Measurements from ENCODE around the gene RUBCN.
A peak's percentile ranks its signal among the peaks of the same experiment; 100 is the strongest.

The RUBCN gene

DNA sequence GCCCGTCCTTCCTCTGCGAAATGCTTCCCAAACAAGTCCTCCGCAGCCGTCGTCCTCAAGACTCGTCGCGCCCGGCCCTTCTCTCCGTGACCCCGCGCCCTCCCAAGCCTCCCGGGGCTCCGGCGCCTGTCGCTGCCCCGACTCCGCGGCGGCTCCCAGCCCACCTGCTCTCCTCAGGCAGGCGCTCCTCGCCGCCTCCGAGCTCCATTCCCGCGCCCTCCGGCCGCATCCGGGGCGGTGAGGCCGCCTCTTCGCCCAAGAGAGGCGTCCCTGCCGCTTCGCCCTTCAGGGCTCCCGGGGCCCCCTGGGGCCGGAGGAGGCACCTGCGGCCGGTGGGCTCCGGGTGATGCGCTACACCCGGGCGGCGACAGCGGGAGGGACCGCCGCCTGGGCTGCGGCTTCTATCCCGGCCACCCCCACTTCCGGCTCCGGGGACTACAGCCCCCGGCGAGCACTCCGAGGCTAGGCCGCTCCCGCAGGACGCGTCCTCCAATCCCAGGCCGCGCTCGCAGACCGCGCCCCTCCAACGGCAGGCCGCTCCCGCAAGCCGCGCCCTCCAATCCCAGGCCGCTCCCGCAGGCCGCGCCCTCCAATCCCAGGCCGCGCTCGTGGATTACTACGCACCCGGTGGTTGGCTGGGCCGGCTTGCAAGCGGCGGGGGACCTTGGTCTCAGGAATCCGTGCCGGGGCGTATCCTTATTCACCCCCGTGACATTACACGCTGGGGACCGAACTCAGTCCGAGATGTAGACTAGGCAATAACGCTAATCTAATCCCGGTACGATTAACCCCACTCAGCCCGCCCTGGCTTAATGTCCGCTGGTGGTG, at the start of gene RUBCN:
Gene RUBCN, minus strand, starts transcription at position 414 of the 828 bp plus-strand sequence. Its CDS starts 185 bp downstream, at position 229.
- DNase-seq (ENCODE audit: low read depth) = peak; percentile 91

DNA sequence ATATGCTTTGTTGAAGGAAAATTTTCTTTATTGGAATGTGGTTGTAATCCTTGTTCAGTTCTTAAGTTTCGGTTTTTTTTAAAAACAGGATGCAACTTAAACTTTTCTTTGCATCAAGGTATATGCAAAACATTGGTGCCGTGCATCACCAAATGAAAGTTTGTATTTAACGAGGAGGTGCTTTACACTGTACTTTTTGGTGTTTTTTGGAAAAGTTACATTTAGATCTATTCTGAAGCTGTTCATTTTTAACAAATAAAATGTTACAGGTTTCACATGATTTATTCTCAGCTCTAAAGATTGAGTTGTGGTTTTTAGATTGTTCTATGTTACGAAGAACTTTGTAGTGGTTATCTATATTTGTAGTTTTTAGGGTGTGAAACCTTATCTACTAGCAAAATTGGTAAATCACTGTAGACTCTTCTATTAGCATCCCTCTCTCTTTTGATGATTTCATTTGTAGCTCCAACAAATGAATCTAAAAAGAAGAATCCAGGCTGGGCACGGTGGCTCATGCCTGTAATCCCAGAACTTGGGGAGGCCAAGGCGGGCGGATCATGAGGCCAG, 47.4 kb upstream of the RUBCN start:
- no peak for DNase-seq (ENCODE audit: low read depth)

DNA sequence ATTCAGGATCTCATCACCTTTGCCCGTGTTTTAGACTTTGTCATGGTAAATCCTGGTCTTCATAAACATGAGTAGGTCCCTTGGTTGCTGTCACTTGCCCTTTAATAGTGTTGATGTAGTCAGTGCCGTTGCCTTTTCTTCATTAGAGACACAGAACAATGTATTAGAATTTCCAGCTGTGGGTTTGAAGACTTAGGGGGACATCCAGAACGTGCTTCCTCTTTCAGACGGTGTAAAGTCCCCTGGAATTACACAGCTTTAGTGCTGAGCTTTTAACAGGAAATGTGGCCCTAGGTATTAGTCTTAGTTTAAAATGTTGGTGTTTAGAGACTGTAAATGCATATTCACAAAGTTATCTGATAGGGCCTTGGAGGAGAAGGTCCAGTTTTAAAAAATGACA, 45.5 kb upstream of the RUBCN start:
- DNase-seq (ENCODE audit: low read depth) = no peak

DNA sequence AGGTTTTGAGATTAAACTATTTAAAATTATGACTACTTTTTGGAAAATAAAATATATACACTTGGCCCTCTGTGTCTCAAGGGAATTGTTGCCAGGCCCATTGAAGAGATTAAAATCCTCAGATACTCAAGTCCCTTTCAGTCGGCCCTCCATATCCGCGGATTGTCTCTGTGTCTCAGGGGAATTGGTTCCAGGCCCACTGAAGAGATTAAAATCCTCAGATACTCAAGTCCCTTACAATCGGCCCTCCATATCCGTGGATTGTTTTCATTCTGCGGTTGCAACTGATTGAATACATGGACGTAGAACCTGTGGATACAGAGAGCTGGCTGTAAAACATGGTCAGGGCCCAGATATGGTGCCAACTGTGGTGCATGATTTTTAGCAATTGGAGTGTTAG, 38.6 kb upstream of the RUBCN start:
- DNase-seq (ENCODE audit: low read depth) = no peak

DNA sequence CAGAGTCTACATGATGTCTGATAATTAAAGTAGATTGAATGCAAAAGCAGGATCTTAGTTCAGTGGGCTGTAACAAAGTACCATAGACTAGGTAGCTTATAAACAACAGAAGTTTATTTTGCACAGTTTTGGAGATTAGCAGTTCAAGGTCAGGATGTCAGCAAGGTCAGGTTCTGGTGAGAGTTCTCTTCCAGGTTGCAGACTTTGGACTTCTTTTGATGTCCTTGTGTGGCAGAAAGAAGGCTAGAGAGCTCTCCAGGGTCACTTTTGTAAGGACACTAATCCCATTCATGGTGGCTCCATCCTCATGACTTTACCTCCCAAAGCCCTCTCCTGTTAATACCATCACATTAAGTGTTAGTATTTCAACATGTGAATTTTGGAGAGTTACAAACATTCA, 25.1 kb upstream of the RUBCN start:
- no peak for DNase-seq (ENCODE audit: low read depth)

DNA sequence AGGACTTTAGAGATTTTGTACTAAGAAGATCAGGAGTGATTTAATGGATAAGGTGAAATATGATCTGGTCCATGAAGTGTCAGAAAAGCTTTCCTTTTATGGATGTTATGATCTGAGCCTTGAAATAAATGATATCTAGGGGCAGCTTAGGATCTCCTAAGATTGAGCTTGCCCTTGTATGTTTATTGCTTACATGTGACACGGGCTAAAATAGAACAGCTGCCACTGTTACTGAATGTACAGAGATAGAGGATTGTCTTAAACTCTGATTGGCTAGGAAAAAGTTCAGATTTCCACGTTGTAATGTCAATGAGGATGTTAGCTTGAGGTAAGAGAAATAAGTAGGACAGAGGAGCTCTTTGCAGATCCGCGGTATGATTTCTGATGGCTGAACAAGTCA, 21.8 kb upstream of the RUBCN start:
- no peak for DNase-seq (ENCODE audit: low read depth)

DNA sequence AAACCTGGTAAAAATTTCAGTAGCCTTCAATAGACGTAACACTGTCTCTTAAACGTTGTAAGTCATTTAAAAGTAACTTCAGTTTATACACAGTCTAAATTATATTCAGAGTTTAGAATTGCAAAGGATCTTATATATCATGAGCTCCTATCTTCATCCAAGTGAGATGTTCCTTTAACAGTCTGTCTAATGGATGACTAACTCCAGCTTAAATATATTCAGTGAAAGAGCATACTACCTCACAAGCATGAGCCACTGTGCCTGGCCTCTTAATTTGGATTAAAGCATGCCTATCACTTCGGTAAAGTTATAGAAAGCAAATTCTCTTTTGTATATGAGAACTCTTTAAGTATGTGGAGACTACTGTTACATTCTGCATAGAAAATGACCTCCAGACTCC, 20.0 kb upstream of the RUBCN start:
- DNase-seq (ENCODE audit: low read depth) = no peak

DNA sequence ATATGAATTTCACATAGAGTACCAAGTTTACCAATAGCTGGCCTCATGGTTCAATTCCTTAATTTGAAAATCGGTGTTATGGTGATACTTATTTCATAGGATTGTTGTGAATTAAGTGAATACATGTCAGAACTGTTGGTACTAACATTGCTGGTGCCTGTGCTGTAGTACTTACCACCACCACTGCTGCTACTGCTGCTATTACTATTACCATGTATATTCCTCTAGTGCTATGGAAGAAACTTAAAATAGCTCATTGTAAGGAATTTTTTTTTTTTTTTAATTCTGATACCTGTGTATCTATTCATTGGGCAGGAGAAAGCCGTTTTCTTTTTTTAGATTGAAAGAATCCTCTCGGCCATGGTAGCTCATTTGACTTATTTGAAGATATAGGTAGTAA, 16.6 kb upstream of the RUBCN start:
- no peak for DNase-seq (ENCODE audit: low read depth)

DNA sequence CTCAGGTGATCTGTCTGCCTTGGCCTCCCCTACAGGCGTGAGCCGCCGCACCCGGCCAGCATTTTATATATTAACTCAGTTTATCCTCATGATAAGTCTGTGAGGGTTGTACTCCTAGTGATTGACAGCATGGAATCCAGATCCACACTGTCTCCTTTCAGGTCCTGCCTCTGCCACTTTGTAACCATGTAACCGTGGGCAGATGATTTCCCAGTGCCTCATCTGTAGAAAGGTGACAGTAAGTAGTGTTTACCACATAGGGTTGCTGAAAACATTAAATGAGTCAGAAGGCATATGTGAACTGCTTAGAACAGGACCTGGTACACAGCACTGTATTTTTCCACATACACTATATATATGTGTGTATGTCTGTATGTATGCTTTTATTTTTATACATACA, 15.4 kb upstream of the RUBCN start:
- no peak for DNase-seq (ENCODE audit: low read depth)

DNA sequence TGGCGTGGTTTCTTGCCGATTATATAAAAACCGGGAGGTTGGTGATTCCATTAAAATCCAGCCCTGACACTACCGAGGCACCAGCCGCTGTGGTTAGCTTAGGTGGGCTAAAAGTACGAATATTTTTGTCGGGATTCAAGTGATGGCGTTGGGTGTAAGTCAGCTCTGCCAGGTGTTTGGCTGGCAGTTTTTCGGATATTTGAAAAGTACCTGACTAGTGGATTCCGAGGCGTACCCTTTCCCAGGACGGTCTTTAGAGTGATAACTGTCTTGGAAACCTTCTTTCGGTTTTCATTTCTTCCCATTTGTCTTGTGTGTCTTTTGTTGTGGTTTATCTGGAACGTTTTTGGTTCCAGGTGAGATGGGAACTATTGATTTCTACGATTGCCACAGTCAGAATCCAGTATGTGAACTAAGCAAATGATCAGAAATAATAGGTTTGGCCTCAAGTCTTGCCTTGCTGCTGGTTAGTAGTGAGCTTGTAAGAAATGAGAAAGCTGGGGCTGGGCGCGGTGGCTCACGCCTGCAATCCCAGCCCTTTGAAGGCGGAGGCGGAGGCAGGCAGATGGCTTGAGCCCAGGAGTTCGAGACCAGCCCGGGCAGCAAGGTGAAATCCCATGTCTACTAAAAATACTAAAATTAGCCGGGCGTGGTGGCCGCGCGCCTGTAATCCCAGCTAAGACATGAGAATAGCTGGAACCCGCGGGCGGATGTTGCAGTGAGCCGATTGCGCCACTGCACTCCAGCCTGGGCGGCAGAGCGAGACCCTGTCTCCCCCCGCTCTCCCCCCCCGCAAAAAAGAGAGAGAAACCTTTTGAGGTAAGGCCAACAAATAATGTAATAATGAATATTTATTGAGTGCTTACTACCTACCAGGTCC, 14.4 kb upstream of the RUBCN start:
- peak; percentile 10 for DNase-seq (ENCODE audit: low read depth)

DNA sequence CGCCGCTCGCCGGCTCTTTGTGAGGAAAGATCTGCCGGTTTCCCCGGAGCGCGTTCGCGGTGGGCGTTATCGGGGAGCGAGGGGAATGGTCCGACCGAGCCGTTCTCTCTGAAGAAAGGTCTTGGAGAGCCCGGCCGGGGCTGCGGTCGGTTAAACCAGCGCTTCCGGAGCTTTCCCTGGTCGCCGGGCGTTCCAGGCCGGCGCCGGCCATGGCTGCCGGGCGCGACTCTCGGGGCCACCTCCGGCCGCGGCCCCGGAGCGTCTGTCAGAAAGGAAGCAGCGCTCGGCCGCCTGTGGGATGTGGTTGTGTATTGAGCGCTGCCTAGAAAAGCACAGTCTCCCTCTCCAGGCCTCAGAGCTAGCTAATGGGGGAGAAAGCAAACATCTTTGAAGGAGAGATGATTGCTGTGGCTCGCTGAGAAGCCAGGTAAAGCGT, 13.7 kb upstream of the RUBCN start:
- DNase-seq (ENCODE audit: low read depth) = peak; percentile 41

DNA sequence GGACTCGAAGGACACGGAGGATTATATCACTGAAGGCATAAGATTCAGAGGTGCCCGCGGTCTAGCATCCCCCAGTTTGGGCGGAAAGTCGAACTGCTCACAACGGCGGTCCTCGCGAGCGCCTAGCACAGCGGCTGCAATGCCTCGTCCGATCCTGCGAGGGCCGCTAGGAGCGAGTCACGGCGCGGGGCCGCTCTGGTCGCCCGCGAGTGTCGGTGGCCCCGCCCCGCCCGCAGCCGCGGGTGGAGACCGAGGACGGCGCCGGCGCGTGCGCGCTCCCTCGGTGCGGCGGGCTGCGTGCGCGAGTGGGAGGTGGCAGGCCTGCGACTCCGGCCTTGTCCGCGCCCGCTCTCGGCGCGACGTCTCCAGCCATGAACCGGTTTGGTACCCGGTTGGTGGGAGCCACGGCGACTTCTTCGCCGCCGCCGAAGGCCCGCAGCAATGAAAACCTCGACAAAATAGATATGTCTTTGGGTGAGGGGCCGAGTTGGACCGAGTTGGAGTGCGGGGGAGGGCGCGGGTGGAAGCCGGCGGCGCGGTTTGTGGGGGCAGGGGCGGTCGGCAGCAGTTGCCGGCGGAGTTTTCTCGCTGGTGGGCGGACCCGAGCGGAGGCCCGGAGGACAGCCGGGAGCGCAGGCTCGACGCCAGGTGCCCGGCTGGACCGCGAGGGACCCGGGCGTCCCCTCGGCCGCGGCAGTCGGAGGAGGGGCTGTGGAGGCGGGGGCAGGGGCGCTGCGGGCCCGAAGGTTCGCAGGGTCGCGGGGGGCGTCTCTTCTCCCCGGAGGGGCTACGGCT, 13.1 kb upstream of the RUBCN start, which contains the start of gene FYTTD1:
Gene FYTTD1, plus strand, starts transcription at position 283 of the 795 bp plus-strand sequence. Its CDS starts 89 bp downstream, at position 372.
- peak; percentile 85 for DNase-seq (ENCODE audit: low read depth)

DNA sequence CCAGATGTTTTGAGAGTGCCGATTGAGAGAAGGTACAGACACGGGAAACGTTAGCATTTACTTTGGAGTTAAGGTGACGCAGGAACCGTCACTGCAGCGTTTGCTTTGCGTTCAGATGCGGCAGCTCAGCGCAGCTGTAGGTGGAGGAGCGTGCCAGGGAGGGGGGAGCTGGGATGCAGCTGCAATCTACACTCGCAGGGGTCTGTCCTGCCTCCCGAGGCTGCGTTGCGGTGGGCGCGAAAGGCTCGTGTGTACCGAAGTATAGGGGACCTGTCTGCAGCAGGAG, 12.6 kb upstream of the RUBCN start:
- DNase-seq (ENCODE audit: low read depth) = peak; percentile 41

DNA sequence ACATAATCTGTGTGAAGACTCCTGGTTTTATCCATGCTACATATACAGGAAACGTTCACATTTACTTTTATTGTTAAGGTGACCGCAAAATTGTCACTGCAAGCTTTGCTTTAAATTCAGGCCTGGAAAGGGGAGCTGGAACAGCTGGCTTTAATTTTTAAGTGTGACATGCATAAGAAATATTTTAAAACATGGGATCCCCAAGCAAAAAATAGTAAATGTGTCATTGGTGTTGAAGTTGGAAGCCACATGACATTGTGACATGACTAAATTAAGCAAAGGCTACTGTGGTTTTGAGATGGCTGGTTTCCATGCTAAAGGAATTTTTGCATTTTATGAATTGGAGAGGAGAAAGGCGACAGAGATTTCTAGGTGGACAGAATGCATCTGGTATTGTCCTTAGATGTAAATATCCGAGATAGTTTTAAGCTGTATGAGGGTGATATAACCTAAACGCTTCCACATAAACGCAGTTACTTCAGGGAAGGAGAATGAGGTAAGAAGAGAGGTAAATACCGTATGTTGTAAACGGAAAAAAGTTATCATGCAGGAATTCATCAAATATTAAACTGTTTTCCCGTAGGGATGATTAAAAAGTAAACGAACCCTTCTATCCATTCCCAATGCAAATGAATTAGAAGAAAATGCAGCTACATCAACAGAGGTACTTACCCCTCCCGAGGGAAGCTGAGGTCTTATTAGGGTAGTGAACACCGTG, 12.1 kb upstream of the RUBCN start:
- DNase-seq (ENCODE audit: low read depth) = no peak

DNA sequence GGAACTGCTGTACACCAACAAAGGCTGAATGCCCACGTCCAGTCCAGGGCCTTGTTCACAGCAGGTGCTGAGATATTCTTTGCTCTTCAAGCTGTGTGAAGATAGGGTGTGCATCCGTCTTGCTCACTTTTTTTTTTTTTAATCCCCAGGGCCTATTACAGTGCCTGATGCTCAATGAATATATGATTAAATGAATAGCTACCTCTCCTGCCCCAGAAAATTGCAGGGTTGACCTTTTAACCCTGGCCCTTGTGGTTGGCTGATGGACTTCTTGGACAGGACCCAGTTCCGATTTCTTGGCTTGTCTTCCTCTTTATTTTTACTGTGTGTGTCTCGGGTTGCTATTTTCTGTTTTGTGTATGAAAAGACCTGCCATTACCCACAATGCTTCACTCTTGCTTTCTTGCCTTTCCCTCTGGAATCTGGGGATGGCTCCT, 10.1 kb upstream of the RUBCN start:
- no peak for DNase-seq (ENCODE audit: low read depth)

DNA sequence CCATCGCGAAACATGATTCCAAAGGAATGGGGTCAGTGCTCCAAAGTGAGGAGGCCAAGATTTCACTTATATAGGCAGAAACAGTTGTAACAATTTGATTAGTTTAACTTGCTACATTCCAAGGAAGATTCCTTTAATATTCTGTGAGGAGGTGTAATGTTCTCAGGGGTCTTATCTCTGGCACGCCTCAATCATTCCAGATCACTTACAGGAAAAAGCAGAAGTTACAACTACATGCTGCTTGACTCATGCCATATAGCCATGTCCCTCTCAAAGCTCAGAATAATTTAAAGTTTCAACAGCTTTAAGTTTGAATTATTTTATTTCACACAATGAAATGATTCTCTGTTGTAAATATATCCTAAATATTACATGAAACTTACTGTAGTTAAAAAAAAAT, 9.5 kb upstream of the RUBCN start:
- DNase-seq (ENCODE audit: low read depth) = no peak

DNA sequence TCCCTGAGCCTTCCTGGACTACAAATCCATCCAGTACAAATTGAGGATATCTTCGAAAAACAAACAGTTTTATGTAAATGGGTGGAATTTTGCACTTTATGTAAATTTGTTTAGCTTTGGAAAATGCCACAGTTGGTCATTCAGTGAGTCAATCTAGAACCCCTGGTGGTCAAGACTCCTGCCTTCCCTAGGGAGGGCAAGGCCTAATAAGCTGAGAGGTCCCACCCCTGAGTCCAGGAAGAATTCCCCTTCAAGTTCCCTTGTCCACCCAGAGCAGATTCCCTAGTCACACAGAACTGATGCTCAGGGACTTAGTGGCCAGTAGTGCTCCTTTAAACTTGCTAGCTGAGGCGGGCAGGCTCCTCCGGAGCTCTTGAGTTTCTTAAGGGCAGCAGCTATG, 6.1 kb upstream of the RUBCN start:
- no peak for DNase-seq (ENCODE audit: low read depth)

DNA sequence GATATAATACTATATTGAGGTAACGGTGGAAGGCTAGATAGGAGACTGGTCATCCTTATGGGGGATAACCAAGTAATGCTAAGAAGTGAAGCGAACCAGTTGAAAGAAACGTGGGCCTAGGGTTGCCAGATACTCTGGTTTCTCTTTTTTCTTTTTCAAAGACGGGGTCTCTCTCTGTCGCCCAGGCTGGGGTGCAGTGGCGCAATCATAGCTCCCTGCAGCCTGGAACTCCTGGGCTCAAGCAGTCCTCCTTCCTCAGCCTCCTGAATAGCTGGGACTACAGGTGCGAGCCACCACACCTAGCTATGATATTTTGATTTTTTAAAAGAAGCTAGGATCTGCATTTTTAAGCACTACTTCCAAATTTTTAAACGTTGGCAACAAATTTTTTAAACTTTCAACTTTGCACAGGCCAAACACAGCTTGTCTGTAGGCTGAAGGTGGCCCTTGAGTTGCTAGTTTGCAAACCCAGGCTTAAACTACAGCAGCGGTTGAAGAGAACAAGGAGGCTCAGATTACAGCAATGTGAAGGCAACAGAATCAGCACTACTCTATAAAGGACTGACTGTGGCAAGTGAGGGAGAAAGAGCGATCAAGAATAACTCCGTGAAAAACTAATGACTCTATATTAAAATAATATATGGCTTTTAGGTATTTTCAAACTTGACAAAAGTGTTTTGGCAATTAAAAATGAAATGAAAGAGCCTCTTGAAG, 1.2 kb upstream of the RUBCN start:
- no peak for DNase-seq (ENCODE audit: low read depth)

DNA sequence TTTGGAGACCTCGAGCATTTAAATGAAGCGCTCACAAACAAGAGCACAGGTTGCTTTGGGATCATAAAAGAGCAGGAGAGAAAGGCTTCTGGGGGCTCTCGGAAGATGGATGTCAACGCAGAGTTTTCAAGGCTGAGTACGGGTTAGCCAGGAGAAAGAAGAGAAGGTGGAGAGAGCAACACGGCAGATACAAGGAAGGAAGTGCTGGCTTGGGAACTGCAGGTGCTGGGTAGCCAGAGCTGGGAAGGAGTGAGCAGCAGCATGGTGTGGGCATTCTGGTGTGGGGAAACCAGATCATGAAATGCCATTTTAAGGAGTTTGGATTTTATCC, 580 bp upstream of the RUBCN start:
- DNase-seq (ENCODE audit: low read depth) = no peak

DNA sequence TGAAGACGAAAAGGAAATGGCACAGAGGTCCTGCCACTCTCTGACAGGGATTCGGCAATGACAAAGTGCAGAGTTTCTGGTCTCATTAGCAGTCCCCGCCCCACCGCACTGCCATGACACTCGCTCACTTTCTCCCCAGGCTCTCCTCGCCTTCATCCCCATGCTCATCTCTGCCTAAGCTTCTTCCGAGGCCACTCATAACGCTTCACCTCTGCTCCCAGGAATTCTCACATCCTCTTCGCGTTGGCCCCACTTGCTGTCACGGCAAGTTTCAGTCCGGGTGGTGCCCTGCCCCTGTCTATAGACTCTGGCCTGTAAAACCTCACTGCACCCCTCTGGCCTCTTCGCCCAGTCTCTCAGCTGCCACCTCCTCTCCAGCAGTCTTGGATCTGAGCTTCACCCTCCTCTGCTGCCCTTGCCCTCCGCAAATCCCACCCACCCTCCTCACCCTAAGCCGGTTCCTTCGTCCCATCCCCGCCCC, 654 bp downstream of the RUBCN start:
- DNase-seq (ENCODE audit: low read depth) = peak; percentile 18
